HG02798 (cell line): ENCODE measurements around the gene CTAGE6.
"Not testable (repeated sequence)": the region's sequence is repeated elsewhere in the genome, so short reads cannot be mapped to it uniquely, and the experiment has no call there.

Source experiments
- ATAC-seq: cut with Tn5 transposase; IDR thresholded peaks from one replicate; pipeline ENCODE4 v1.9.1; 2021; ENCODE audit warnings: mild to moderate bottlenecking; ENCODE audit not compliant: unreplicated experiment, poor library complexity

The CTAGE6 gene

GRCh38 chr7:143720335-143720734 is 37.2 kb downstream of the CTAGE6 start:
- ATAC-seq, result not testable (repeated sequence)

GRCh38 chr7:143715543-143716193 is 41.8 kb downstream of the CTAGE6 start:
- ATAC-seq, result not testable (repeated sequence)

GRCh38 chr7:143714581-143715454 is 42.7 kb downstream of the CTAGE6 start:
- not testable (repeated sequence) for ATAC-seq

- not testable (repeated sequence) for ATAC-seq
Observed at GRCh38 chr7:143712381-143712780, 45.1 kb downstream of the CTAGE6 start.

- not testable (repeated sequence) for ATAC-seq
Observed at GRCh38 chr7:143711727-143712324, 45.7 kb downstream of the CTAGE6 start.

- not testable (repeated sequence) for ATAC-seq
Observed at GRCh38 chr7:143709895-143710294, 47.6 kb downstream of the CTAGE6 start.
